Stomach smooth muscle (tissue), 2 donors: ENCODE results near the gene SLC35A5.

Experiments
- H3K27ac ChIP-seq: one replicate; pipeline ENCODE4 v1.7.0; 2013; ENCODE audit warnings: mild to moderate bottlenecking, low read length, inconsistent platforms
- H3K27me3 ChIP-seq, 2 donors: one replicate each; pipeline ENCODE4 v1.7.0; 2013; ENCODE audit warnings: low read length in 2 of 2; ENCODE audit not compliant: insufficient read depth in 2 of 2, control insufficient read depth in 1 of 2
- H3K36me3 ChIP-seq, 2 donors: one replicate each; pipeline ENCODE4 v1.7.0; 2013; ENCODE audit warnings: low read length in 2 of 2; ENCODE audit not compliant: control insufficient read depth in 2 of 2, insufficient read depth in 2 of 2
- H3K4me1 ChIP-seq: one replicate; pipeline ENCODE4 v1.7.0; 2013; ENCODE audit warnings: low read length; ENCODE audit not compliant: control insufficient read depth, insufficient read depth
- H3K4me3 ChIP-seq, 2 donors: one replicate each; pipeline ENCODE4 v1.7.0; 2013; ENCODE audit warnings: low read length in 2 of 2
- H3K9ac ChIP-seq, 2 donors: one replicate each; pipeline ENCODE4 v1.7.0; 2013; ENCODE audit warnings: low read length in 2 of 2, mild to moderate bottlenecking in 1 of 2
- H3K9me3 ChIP-seq, 2 donors: one replicate each; pipeline ENCODE4 v1.7.0; 2013; ENCODE audit warnings: low read length in 2 of 2; ENCODE audit not compliant: control insufficient read depth in 2 of 2
- donor health status: healthy.
- donor health status: Pancreatic carcinoma.

SLC35A5 gene

GRCh38 chr3:112579232-112579631 lies 17.4 kb downstream of the SLC35A5 start:
- no peaks in the 10 kb centered on the region for H3K27me3 ChIP-seq

DNA sequence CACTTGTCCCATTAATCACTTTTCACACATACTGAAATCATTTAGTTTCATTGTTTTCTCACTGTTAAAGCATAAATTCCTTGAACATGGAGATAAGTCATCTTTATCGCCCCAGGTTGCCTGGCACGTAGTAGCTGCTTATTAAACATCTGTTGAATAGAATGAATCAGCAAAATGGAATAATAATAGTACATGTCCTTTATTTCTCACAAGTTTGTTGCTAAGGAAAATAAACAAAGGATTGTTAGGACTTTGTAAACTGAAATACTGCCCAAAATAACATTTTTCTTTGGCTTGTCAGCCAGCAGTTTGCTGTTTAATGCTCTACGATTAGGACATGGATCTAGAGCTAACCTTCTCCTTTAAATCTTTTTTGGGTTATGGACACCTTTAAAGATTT lies 17.9 kb downstream of the SLC35A5 start:
- no peaks in the 10 kb centered on the region for H3K4me1 ChIP-seq
- no peak overlapping the region for H3K27ac ChIP-seq
- no peak overlapping the region for H3K4me3 ChIP-seq
- no peaks in the 10 kb centered on the region for H3K27me3 ChIP-seq
- H3K9ac ChIP-seq, result no peak overlapping the region
- peaks cover 5 to 16% of the 10 kb centered on the region in 2 donors for H3K36me3 ChIP-seq
- no peaks in the 10 kb centered on the region for H3K9me3 ChIP-seq

More at GRCh38 chr3:112579232-112579631, 17.4 kb downstream of the SLC35A5 start:
- no peaks in the 10 kb centered on the region for H3K9me3 ChIP-seq
- no peak overlapping the region for H3K4me3 ChIP-seq
- H3K27ac ChIP-seq, result no peak overlapping the region
- H3K9ac ChIP-seq, result no peak overlapping the region
- H3K4me1 ChIP-seq, result no peaks in the 10 kb centered on the region
- H3K36me3 ChIP-seq, result peaks cover 5 to 16% of the 10 kb centered on the region in 2 donors

- H3K9ac ChIP-seq, result no peak overlapping the region
- no peak overlapping the region for H3K27ac ChIP-seq
- no peak overlapping the region for H3K4me3 ChIP-seq
- no peaks in the 10 kb centered on the region for H3K9me3 ChIP-seq
- H3K4me1 ChIP-seq, result no peaks in the 10 kb centered on the region
- H3K27me3 ChIP-seq, result no peaks in the 10 kb centered on the region
- peaks cover 7 to 16% of the 10 kb centered on the region in 2 donors for H3K36me3 ChIP-seq
Measured at GRCh38 chr3:112582244-112582874, 20.5 kb downstream of the SLC35A5 start.

DNA sequence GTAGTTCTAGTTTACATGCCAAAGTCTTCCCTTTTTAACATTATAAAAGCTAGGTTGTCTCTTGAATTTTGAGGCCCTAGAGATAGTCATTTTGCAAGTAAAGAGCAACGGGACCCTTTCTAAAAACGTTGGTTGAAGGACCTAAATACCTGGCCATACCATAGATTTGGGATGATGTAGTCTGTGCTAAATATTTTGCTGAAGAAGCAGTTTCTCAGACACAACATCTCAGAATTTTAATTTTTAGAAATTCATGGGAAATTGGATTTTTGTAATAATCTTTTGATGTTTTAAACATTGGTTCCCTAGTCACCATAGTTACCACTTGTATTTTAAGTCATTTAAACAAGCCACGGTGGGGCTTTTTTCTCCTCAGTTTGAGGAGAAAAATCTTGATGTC lies 21.3 kb downstream of the SLC35A5 start:
- no peaks in the 10 kb centered on the region for H3K4me1 ChIP-seq
- no peak overlapping the region for H3K4me3 ChIP-seq
- no peak overlapping the region for H3K27ac ChIP-seq
- H3K27me3 ChIP-seq, result no peaks in the 10 kb centered on the region
- no peak overlapping the region for H3K9ac ChIP-seq
- no peaks in the 10 kb centered on the region for H3K9me3 ChIP-seq
- peaks cover 7 to 16% of the 10 kb centered on the region in 2 donors for H3K36me3 ChIP-seq

- H3K4me3 ChIP-seq, result no peak overlapping the region
- no peak overlapping the region for H3K9ac ChIP-seq
- no peaks in the 10 kb centered on the region for H3K27me3 ChIP-seq
- peaks cover 5 to 16% of the 10 kb centered on the region in 2 donors for H3K36me3 ChIP-seq
- no peaks in the 10 kb centered on the region for H3K4me1 ChIP-seq
- no peaks in the 10 kb centered on the region for H3K9me3 ChIP-seq
- no peak overlapping the region for H3K27ac ChIP-seq
Measured at GRCh38 chr3:112585782-112586181, 23.9 kb downstream of the SLC35A5 start.

GRCh38 chr3:112587336-112587735 lies 25.5 kb downstream of the SLC35A5 start:
- Histone ChIP-seq H3K9ac (no peak overlapping the region), H3K9me3 (no peaks in the 10 kb centered on the region), H3K27ac (no peak overlapping the region), H3K27me3 (no peaks in the 10 kb centered on the region), H3K4me1 (no peaks in the 10 kb centered on the region), H3K4me3 (no peak overlapping the region), H3K36me3 (peaks cover 2 to 10% of the 10 kb centered on the region in 2 donors)

DNA sequence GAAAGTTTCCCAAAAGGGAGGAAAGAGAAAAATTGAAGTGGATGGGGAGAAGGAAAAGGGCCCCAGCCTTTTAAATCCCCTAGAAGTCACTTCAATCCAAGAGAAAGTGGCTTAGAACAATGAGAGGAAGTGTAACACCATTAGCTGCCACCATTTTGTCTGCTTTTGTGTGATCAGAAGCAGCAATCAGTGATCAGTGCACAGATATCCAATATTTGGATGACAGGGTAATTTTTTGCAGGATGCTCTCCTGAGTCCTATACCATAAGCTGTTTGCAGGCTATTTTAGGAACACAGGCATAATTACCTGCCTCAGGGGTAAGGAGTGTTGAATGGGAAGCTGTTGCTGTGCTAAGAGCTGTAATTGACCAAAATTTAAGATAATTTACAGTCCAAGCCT lies 31.4 kb downstream of the SLC35A5 start:
- Histone ChIP-seq H3K27ac (no peak overlapping the region), H3K27me3 (no peaks in the 10 kb centered on the region), H3K9me3 (no peaks in the 10 kb centered on the region), H3K4me3 (no peak overlapping the region), H3K36me3 (peaks cover 9 to 11% of the 10 kb centered on the region in 2 donors), H3K9ac (no peak overlapping the region), H3K4me1 (no peaks in the 10 kb centered on the region)

DNA sequence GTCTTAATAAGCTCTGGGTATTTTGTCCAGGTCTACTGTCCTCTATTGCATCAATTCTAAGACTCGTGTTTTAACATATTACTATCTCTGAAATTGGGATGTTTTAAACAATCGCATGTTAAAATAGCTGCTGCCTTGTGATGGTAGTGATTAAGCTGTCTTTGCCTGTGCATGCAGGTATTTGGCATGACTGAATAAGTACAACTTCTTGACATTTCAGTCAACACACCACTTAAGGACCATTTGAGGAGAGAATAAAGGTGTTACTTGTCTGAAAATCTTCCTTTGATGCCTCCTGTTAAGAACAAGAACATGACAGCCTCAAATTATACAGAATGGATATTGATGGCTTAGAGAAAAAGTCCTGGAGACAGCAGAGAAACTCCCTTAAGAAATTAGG lies 33.0 kb downstream of the SLC35A5 start:
- Histone ChIP-seq H3K9ac (no peak overlapping the region), H3K4me3 (no peak overlapping the region), H3K9me3 (no peaks in the 10 kb centered on the region), H3K4me1 (no peaks in the 10 kb centered on the region), H3K36me3 (peaks cover 12 to 16% of the 10 kb centered on the region in 2 donors), H3K27ac (no peak overlapping the region), H3K27me3 (no peaks in the 10 kb centered on the region)

GRCh38 chr3:112597945-112598344 lies 36.1 kb downstream of the SLC35A5 start:
- H3K9ac ChIP-seq, result no peak overlapping the region
- H3K4me3 ChIP-seq, result no peak overlapping the region
- H3K36me3 ChIP-seq, result peaks cover 10 to 18% of the 10 kb centered on the region in 2 donors
- H3K4me1 ChIP-seq, result no peaks in the 10 kb centered on the region
- no peaks in the 10 kb centered on the region for H3K9me3 ChIP-seq
- H3K27ac ChIP-seq, result no peak overlapping the region
- H3K27me3 ChIP-seq, result no peaks in the 10 kb centered on the region

DNA sequence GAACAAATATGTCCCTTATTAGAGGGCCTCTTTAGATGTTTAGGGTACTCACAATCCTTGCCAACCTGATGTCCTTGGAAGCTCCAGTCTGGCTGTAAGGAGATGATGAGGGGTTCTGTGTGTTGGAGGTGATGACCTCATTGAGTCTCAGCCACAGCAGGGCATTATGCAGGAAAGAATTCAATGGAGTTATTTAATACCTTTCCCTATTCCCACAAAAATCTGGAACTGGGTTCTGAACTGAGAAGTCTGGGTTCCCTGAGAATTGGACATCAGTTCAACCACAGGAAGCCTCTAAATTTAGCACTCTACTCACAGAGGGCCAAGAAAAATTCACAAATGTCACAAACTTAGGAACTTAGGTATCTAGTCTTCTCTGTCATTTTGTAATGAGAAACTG lies 36.9 kb downstream of the SLC35A5 start:
- Histone ChIP-seq H3K27me3 (no peaks in the 10 kb centered on the region), H3K4me3 (no peak overlapping the region), H3K4me1 (no peaks in the 10 kb centered on the region), H3K9me3 (no peaks in the 10 kb centered on the region), H3K9ac (no peak overlapping the region), H3K27ac (no peak overlapping the region), H3K36me3 (peaks cover 6 to 13% of the 10 kb centered on the region in 2 donors)

- Histone ChIP-seq H3K4me3 (no peak overlapping the region), H3K36me3 (peaks cover 10 to 14% of the 10 kb centered on the region in 2 donors), H3K4me1 (no peaks in the 10 kb centered on the region), H3K27ac (no peak overlapping the region), H3K9me3 (no peaks in the 10 kb centered on the region), H3K9ac (no peak overlapping the region), H3K27me3 (no peaks in the 10 kb centered on the region)
Measured at GRCh38 chr3:112602217-112602838, 40.5 kb downstream of the SLC35A5 start.
